PFSK-1 (cell line): ENCODE results near the gene NCKIPSD.

Experiments used
- FOXP2 ChIP-seq: optimal IDR thresholded peaks from 2 replicates; pipeline ENCODE3; 2011; ENCODE audit warnings: borderline replicate concordance, control low read depth, inconsistent platforms; ENCODE audit not compliant: insufficient read depth; ENCODE audit errors: extremely low read length, extremely low read depth
- POLR2AphosphoS5 ChIP-seq: IDR thresholded peaks from 2 replicates; pipeline ENCODE4 v1.6.1; 2012; ENCODE audit warnings: low read depth, mild to moderate bottlenecking, control low read depth, low read length, moderate library complexity
- REST ChIP-seq, 2 experiments: IDR thresholded peaks; 2 replicates each; pipeline versions ENCODE4 v1.6.1 to v1.8.0; 2011 to 2012; ENCODE audit warnings: low read depth in 2 of 2, low read length in 2 of 2, control low read depth in 1 of 2, inconsistent platforms in 1 of 2, mild to moderate bottlenecking in 1 of 2, moderate library complexity in 1 of 2; ENCODE audit not compliant: insufficient read depth in 1 of 2
- SIN3A ChIP-seq: IDR thresholded peaks from 2 replicates; pipeline ENCODE4 v1.6.1; 2012; ENCODE audit warnings: mild to moderate bottlenecking, low read length, moderate library complexity, borderline replicate concordance; ENCODE audit not compliant: insufficient read depth
- TAF1 ChIP-seq: IDR thresholded peaks from 2 replicates; pipeline ENCODE4 v1.6.1; 2012; ENCODE audit warnings: low read length, control low read depth, borderline replicate concordance; ENCODE audit not compliant: insufficient read depth

NCKIPSD gene

GRCh38 chr3:48681541-48681880 is 4.2 kb downstream of the NCKIPSD start:
- TF ChIP-seq TAF1 (no peak), POLR2AphosphoS5 (no peak), FOXP2 (no peak), REST (IDR thresholded peaks at IDR 0.05; ENCODE audit: insufficient read depth in 1 of 2, low read depth in 2 of 2, low read length in 2 of 2) (no peak), SIN3A (no peak)

GRCh38 chr3:48680811-48681540 is 4.7 kb downstream of the NCKIPSD start:
- no peak for TF ChIP-seq POLR2AphosphoS5
- TF ChIP-seq REST (IDR thresholded peaks at IDR 0.05; ENCODE audit: insufficient read depth in 1 of 2, low read depth in 2 of 2, low read length in 2 of 2), result no peak
- no peak for TF ChIP-seq FOXP2

GRCh38 chr3:48679411-48680391 is 6.0 kb downstream of the NCKIPSD start:
- TF ChIP-seq REST (IDR thresholded peaks at IDR 0.05; ENCODE audit: insufficient read depth in 1 of 2, low read depth in 2 of 2, low read length in 2 of 2) (no peak), FOXP2 (no peak), TAF1 (no peak), SIN3A (no peak), POLR2AphosphoS5 (no peak)

GRCh38 chr3:48678566-48679380 is 6.9 kb downstream of the NCKIPSD start:
- TF ChIP-seq FOXP2 (no peak), REST (IDR thresholded peaks at IDR 0.05; ENCODE audit: insufficient read depth in 1 of 2, low read depth in 2 of 2, low read length in 2 of 2) (no peak), SIN3A (no peak), POLR2AphosphoS5 (no peak), TAF1 (no peak)
